ENCODE measurements around the gene PIP5K1A.

DNA sequence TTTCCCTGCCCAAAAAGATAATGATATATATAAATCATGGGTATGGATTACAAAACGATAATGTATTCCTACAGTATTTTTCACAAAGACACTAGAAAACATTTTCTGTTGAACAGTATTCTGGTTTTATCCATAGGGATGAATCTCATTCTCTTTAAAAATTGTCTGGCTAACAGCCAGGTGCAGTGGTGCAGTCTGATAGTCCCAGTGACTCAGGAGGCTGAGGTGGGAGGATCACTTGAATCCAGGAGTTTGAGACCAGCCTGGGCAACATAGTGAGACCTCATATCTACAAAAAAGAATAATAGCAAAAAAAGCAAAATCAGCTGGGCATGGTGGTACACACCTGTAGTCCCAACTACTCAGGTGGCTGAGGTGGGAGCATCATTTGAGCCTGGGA lies 23.3 kb downstream of the PIP5K1A start:
- TF ChIP-seq, protein P1, sequence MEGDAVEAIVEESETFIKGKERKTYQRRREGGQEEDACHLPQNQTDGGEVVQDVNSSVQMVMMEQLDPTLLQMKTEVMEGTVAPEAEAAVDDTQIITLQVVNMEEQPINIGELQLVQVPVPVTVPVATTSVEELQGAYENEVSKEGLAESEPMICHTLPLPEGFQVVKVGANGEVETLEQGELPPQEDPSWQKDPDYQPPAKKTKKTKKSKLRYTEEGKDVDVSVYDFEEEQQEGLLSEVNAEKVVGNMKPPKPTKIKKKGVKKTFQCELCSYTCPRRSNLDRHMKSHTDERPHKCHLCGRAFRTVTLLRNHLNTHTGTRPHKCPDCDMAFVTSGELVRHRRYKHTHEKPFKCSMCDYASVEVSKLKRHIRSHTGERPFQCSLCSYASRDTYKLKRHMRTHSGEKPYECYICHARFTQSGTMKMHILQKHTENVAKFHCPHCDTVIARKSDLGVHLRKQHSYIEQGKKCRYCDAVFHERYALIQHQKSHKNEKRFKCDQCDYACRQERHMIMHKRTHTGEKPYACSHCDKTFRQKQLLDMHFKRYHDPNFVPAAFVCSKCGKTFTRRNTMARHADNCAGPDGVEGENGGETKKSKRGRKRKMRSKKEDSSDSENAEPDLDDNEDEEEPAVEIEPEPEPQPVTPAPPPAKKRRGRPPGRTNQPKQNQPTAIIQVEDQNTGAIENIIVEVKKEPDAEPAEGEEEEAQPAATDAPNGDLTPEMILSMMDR (IDR thresholded peaks at IDR 0.05 in 4 of 5, conservative IDR thresholded peaks at IDR 0.05 in 1 of 5), result no peak
- no peak for TF ChIP-seq POLR2A (IDR thresholded peaks at IDR 0.05)
